ENCODE results near the gene RGS17.
"Not testable (repeated sequence)": the region's sequence is repeated elsewhere in the genome, so short reads cannot be mapped to it uniquely, and the experiment has no call there.

RGS17 gene

DNA sequence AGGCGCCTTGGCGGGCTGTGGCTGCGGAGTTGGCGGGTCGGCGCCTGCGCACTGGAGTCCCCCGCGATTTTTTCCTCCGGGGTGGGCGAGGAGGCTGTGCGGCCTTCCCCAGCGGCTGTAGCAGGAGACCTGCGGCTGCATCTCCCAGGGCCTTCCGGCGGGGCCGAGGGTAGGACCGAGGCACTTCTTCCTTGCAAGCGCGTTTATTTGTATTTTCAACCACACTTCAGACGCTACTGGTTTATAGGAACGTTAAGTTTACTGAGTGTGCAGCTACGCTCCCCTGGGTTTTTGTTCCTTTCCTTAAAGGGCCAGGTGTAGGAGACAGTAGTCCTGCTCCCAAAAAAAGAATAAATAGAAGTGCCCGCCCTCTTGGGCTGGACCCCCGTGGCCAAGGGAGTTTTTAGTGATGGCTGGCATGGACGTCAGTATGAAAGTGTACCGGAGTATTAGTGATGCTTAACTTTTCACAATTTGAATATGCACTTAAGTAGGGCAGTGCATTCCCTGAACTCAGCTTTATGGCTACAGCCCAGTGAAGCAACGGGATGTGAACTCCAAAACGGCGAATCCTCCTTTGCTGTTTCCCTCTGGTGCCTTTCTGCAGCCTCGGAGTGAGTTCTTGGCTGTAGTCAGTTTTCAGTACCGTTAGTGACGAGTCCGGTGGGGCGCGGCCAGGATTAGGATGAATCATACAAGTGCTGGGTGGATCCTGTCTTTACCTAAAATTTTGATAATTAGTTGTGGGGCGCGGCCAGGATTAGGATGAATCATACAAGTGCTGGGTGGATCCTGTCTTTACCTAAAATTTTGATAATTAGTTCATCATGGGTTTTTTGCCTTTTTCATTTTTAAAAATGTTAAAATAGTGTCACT lies 147.2 kb downstream of the RGS17 start:
- H3K9me3 Mint-ChIP-seq (ENCODE audit: low read depth), result no peaks in the 10 kb centered on the region
- peak overlapping the region; percentile 98 for H3K4me3 Mint-ChIP-seq
- H3K27ac Mint-ChIP-seq, result peak overlapping the region; percentile 99
- no peaks in the 10 kb centered on the region for H3K36me3 Mint-ChIP-seq
- peaks cover 48% of the 10 kb centered on the region for H3K4me1 Mint-ChIP-seq (ENCODE audit: low read depth)
- H3K27me3 Mint-ChIP-seq, result no peaks in the 10 kb centered on the region

DNA sequence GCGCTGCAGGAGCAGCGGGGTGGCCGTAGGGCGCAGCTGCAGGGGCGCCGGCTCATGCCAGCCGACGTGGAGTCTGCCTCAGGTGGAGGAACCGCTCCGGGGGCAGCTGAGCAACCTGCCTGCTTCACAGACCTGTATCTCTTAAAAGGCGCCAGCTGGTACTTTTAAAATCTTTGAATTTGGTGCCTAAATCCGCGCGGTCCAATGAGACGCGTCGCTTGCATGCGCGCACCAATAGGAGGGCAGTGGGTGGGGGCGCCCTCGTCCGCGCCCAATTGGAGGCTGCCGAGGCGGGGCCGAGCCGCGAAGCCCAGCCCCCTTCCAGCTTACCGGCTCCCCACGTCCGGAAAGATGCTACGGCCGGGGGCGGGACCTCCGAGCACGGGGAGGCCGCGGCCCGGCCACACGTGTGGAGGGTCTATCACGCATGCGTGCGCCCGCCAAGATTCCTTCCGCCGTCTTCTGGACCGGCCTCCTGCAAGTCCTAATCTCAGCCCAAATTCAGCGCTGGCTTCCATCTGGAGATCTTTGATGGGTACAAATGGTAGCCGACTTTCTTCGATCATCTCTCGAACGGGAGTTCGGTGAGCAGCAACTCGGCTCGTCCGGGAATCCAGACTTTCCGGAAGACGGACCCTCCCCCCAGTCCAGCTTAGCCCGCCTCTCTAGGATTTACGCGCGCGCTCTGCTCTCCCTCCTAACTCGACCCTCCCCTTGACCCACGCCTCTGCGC lies 148.0 kb downstream of the RGS17 start, which contains the start of gene FBXO5:
FBXO5 (minus strand) TSS at position 138 of the 733 bp plus-strand sequence; CDS start at position 56, 82 bp downstream.
- H3K27me3 Mint-ChIP-seq, result no peaks in the 10 kb centered on the region
- H3K27ac Mint-ChIP-seq, result peak within 1 kb of the TSS; percentile 99
- H3K36me3 Mint-ChIP-seq, result no peaks in the 10 kb centered on the region
- H3K4me3 Mint-ChIP-seq, result peak within 1 kb of the TSS; percentile 98
- H3K9me3 Mint-ChIP-seq (ENCODE audit: low read depth), result no peaks in the 10 kb centered on the region
- H3K4me1 Mint-ChIP-seq (ENCODE audit: low read depth), result peaks cover 52% of the 10 kb centered on the region

DNA sequence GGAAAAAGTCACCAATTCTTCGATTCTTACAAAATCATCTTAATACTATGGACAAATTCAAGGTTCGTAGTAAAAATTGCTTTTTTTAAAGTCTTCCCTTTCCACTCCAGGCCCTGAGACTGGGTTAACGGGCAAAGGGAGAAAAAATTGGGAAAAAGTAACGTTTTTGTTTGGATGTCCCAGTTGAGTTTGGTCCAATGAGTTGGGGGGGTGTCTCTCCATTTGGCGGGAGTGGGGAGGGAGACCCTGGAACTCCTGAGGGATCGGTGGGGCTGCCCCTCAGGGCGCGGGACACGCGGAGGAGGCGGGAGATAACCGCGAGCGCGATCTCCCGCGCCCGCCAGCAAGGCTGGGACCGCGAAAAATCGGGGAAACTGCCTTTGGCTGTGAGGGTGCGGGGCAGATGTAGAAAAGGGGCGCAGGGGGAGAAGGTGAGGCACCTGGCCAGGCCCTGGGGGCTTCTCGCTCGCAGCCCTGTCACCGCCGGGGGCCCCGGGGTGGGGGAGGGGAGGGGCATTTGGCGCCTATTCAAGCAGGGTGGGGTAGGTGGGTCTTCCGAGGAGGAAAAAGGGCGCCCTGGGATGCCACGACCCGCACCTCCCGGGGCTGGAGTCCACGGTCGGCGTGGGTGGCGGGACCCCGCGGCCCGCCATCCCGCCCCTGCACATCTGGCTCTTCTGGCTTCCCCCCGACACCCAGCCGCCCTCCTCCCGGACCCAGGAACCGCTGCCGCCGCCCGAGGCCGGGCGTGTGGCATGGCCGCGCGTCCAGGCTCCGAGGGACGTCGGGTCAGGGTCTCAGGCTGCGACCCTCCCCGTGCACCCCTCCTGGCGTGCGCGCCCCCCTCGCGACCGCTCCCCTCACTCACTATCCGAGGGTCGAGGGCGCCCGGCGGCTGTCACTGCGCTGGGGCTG lies 148.8 kb downstream of the RGS17 start:
- Mint-ChIP-seq H3K36me3 (no peaks in the 10 kb centered on the region), H3K4me3 (peak overlapping the region; percentile 98), H3K4me1 (ENCODE audit: low read depth) (peaks cover 54% of the 10 kb centered on the region), H3K27ac (no peak overlapping the region), H3K9me3 (ENCODE audit: low read depth) (no peaks in the 10 kb centered on the region), H3K27me3 (no peaks in the 10 kb centered on the region)

DNA sequence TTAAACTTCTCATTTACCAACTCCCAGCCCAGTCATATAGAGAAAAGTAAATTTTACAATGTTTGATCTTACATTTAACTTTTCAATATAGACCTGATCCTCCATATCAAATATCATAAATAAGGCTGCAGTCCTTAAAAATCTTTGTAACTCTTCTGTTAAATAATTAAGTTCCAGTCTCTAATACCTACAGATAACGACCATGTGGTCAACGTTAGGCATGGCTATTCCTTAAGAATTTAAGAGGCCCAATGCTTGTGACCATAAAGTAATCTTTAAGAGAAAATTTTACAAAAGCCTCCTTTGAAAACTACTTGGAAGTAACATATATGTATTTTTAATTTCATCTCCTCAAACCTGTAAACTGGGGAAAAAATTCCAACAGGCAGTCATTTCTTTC lies 149.9 kb downstream of the RGS17 start:
- Mint-ChIP-seq H3K4me3 (peak overlapping the region; percentile 87), H3K4me1 (ENCODE audit: low read depth) (peaks cover 53% of the 10 kb centered on the region), H3K9me3 (ENCODE audit: low read depth) (no peaks in the 10 kb centered on the region), H3K36me3 (peaks cover 2% of the 10 kb centered on the region), H3K27me3 (no peaks in the 10 kb centered on the region), H3K27ac (no peak overlapping the region)

DNA sequence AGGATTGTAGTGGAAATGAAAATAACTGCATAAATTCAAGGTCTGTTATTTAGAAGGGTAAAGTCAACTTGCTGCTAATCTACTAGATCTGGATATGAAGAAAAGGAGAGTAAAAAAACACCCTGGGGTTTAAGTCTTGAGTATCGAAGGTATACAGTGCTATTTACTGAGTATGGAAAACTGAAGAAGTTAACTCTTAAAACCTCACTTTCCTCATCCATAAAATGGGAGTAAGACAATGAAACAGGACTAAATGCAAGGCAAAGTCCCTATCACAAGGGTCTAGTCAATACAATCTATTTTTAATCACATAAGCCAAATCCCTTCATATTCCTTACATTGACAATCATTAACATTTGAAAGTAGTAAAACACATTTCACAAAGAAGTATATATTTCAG lies 150.4 kb downstream of the RGS17 start:
- Mint-ChIP-seq H3K4me1 (ENCODE audit: low read depth) (peaks cover 53% of the 10 kb centered on the region), H3K27ac (no peak overlapping the region), H3K4me3 (peak overlapping the region; percentile 87), H3K9me3 (ENCODE audit: low read depth) (no peaks in the 10 kb centered on the region), H3K36me3 (peaks cover 2% of the 10 kb centered on the region), H3K27me3 (no peaks in the 10 kb centered on the region)

DNA sequence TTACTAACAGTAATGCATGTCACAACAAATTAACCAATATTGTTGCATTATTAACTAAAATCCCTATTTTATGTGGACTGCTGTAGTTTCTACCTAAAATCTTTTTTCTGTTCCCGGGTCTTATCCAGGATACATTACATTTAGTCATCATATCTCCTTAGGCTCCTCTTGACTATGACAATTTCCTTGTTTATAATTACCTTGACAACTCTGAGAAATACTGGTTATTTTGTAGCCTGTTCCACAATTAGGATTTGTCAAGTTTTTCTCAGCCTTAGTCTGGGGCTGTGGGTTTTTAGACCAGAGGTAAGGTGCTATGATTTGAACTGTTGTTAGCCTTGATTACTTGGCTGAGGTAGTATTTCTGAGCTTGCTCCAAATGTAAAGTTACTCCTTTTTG lies 152.0 kb downstream of the RGS17 start:
- H3K4me1 Mint-ChIP-seq (ENCODE audit: low read depth), result peaks cover 49% of the 10 kb centered on the region
- no peaks in the 10 kb centered on the region for H3K27me3 Mint-ChIP-seq
- peaks cover 4% of the 10 kb centered on the region for H3K9me3 Mint-ChIP-seq (ENCODE audit: low read depth)
- H3K4me3 Mint-ChIP-seq, result no peak overlapping the region
- peaks cover 9% of the 10 kb centered on the region for H3K36me3 Mint-ChIP-seq
- H3K27ac Mint-ChIP-seq, result no peak overlapping the region

DNA sequence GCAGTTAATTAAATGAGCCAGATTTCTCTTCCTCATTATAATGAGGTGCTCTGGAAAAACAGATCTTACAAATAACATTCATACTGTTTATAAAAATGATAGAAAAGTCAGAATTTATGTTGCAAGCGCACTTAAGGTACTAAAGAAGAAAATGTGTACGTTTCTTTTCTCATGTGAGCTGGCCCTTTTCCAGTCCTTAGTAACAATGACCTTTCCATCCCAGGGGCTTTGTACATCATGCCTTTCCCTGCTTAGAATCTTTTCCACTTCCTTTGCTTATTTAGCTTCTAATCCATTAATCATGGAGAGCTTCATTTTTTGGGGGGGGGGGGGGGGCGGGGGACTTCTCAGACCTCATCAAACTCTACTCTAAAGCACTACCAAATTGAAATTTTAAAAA lies 153.0 kb downstream of the RGS17 start:
- peaks cover 16% of the 10 kb centered on the region for H3K36me3 Mint-ChIP-seq

DNA sequence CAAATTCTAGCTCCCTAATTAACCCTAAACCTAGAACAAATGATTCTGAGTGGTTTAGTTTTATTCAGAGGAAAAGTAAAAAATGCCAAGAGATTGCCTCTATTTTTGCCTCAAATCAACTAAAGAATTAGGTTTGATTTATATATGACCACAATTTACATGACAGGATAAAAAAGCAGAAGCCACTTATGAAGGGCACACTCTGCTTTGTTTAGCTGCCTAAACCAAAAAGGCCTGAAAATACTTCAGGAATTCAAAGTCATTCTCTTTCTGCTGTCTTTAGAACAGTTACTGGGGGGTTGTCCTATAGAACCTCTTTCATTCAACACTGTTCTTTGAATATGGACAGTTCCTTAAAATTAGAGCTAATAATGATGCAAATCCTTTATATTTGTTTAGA lies 153.5 kb downstream of the RGS17 start:
- Mint-ChIP-seq H3K27ac (no peak overlapping the region), H3K36me3 (peaks cover 16% of the 10 kb centered on the region)

More for the DNA sequence above, 153.0 kb downstream of the RGS17 start:
- Mint-ChIP-seq H3K9me3 (ENCODE audit: low read depth) (peaks cover 4% of the 10 kb centered on the region), H3K4me1 (ENCODE audit: low read depth) (peaks cover 49% of the 10 kb centered on the region), H3K27me3 (no peaks in the 10 kb centered on the region), H3K27ac (no peak overlapping the region), H3K4me3 (no peak overlapping the region)

DNA sequence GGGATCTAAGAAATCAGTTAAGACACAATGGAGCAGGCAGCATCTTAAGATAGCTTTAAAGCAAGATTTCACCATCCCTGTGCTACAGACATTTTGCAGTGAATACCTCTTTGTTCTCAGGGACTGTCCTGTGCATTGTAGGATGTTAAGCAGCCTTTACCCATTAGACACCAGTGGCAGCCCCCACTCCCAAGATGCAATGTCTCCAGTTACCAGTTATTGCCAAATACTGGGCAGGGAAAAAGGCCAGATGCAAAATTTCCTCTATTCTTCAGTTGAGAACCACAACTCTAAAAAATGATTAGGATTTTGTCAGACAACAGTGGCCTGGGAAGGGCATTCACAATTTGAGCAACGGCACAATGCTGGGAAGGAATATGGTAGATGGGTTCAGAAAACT lies 154.3 kb downstream of the RGS17 start:
- H3K4me3 Mint-ChIP-seq, result no peak overlapping the region
- H3K27ac Mint-ChIP-seq, result no peak overlapping the region
- peaks cover 16% of the 10 kb centered on the region for H3K36me3 Mint-ChIP-seq
- peaks cover 4% of the 10 kb centered on the region for H3K9me3 Mint-ChIP-seq (ENCODE audit: low read depth)
- H3K4me1 Mint-ChIP-seq (ENCODE audit: low read depth), result peaks cover 48% of the 10 kb centered on the region
- no peaks in the 10 kb centered on the region for H3K27me3 Mint-ChIP-seq

More for the DNA sequence above, 153.5 kb downstream of the RGS17 start:
- H3K9me3 Mint-ChIP-seq (ENCODE audit: low read depth), result peaks cover 4% of the 10 kb centered on the region
- H3K27me3 Mint-ChIP-seq, result no peaks in the 10 kb centered on the region
- no peak overlapping the region for H3K4me3 Mint-ChIP-seq
- H3K4me1 Mint-ChIP-seq (ENCODE audit: low read depth), result peaks cover 51% of the 10 kb centered on the region

DNA sequence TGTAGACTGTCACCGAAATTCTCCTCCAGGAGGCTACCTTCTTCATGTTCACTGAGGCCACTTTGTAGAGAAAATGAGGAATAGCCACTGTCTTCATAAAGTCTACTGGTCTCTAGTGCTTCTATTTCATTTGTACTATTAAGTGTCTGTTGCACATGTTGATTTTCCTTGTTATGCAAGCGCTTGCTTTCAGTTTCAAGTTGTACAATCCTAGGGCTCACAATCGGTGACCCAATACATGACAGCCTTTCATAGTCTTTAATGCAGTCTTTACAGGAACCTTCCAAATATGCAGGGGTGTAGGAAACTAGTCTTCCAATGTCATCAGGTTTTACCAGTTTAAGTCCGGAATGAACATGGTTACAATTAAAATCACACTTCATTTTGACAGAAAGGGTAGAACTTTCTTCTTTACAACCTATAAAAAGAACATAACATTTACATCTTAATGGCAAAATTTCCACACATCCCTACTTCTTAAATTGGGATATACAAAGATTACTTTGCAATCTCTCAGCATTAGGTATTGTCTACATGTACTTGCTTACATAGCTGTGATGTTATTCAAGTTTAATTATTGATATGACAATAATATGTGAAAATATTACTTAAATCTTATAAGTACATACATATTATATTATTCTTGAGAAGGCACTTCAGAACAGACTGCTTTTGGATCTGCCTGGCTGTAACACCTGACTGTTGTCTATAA lies 155.7 kb downstream of the RGS17 start:
- H3K27ac Mint-ChIP-seq, result no peak overlapping the region
- H3K4me3 Mint-ChIP-seq, result peak overlapping the region; percentile 28
- H3K27me3 Mint-ChIP-seq, result no peaks in the 10 kb centered on the region
- peaks cover 36% of the 10 kb centered on the region for H3K4me1 Mint-ChIP-seq (ENCODE audit: low read depth)
- H3K9me3 Mint-ChIP-seq (ENCODE audit: low read depth), result peaks cover 4% of the 10 kb centered on the region
- H3K36me3 Mint-ChIP-seq, result peaks cover 22% of the 10 kb centered on the region

DNA sequence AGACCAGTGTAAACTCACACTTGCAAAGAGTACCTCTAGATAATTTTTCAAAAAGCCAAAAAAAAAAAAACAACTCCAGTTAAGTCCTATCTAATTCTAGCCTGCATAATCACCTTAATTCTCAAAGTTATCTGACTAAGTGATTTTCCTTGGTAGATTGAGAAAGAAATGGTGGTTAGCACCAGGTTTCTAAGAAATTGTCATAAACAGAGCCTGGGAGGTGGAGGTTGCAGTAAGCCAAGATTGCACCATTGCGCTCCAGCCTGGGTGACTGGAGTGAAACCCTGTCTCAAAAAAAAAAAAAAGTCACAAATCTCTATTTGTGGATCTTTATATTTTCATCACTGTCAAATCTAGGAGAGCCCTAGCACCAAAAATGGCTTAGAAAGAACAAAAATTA lies 157.2 kb downstream of the RGS17 start:
- no peak overlapping the region for H3K27ac Mint-ChIP-seq
- H3K27me3 Mint-ChIP-seq, result no peaks in the 10 kb centered on the region
- H3K9me3 Mint-ChIP-seq (ENCODE audit: low read depth), result peaks cover 4% of the 10 kb centered on the region
- H3K4me3 Mint-ChIP-seq, result no peak overlapping the region
- H3K36me3 Mint-ChIP-seq, result peaks cover 35% of the 10 kb centered on the region
- H3K4me1 Mint-ChIP-seq (ENCODE audit: low read depth), result peaks cover 29% of the 10 kb centered on the region

DNA sequence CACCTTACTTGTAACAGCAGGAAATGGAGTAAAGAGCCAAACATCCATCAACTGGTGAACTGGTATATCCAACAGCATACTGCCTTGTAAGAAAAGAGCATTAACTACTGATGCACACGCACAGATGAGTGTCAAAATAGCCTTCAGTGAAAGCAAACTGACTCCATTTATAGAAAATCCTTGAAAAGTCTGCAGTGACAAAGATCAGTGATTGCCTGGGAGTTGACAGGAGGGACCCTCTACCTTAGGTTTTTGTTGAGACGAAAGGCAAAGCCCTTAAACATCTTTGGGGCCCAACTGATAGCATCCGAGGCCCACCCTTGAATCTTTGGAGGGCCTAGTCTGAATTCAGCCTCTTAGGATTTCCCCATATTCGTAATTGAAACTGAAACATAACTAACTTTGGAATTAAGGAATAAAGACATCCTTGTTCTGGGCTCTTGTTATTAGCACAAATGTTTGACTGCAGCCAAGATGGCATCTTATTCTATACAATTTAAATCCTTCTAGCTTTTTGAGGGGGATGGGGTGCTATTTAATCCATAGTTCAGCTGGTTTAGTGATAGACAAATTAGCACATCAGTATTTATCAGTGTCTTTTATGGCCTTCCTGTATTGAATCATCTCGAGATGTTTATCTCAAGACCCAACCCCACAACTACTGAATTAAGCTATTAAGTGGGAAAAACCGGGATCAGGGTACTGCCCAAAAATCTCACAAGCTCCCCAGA lies 161.2 kb downstream of the RGS17 start:
- Mint-ChIP-seq H3K27me3 (no peaks in the 10 kb centered on the region), H3K4me3 (no peak overlapping the region), H3K27ac (no peak overlapping the region), H3K9me3 (ENCODE audit: low read depth) (peaks cover 14% of the 10 kb centered on the region), H3K4me1 (ENCODE audit: low read depth) (peaks cover 8% of the 10 kb centered on the region), H3K36me3 (peaks cover 30% of the 10 kb centered on the region)

DNA sequence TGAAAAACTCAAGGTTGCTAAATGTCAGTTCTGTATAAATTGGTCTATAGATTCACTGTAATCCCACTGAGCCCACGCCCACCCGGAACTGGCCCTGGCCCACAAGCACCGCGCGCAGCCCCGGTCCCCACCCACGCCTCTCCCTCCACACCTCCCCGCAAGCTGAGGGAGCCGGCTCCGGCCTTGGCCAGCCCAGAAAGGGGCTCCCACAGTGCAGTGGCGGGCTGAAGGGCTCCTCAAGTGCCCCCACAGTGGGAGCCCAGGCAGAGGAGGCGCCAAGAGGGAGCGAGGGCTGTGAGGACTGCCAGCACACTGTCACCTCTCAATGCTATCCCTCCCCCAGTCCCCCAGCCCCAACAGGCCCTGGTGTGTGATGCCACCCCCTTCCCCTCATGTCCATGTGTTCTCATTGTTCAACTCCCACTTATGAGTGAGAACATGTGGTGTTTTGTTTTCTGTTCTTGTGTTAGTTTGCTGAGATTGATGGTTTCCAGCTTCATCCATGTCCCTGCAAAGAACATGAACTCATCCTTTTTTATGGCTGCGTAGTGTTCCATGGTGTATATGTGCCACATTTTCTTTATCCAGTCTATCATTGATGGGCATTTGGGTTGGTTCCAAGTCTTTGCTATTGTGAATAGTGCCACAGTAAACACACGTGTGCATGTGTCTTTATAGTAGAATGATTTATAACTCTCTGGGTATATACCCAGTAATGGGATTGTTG lies 164.8 kb downstream of the RGS17 start:
- H3K4me1 Mint-ChIP-seq (ENCODE audit: low read depth), result not testable (repeated sequence)

More for the DNA sequence above, 164.8 kb downstream of the RGS17 start:
- not testable (repeated sequence) for H3K27me3 Mint-ChIP-seq, H3K4me3 Mint-ChIP-seq, H3K27ac Mint-ChIP-seq
- peaks cover 17% of the 10 kb centered on the region for H3K9me3 Mint-ChIP-seq (ENCODE audit: low read depth)
- peaks cover 21% of the 10 kb centered on the region for H3K36me3 Mint-ChIP-seq
